ENCODE data around the gene ZNF30.
"Not testable (repeated sequence)": the region's sequence is repeated elsewhere in the genome, so short reads cannot be mapped to it uniquely, and the experiment has no call there.

Gene ZNF30

GRCh38 chr19:34960940-34961679 lies 34.4 kb downstream of the ZNF30 start:
- no peak for DNase-seq

DNA sequence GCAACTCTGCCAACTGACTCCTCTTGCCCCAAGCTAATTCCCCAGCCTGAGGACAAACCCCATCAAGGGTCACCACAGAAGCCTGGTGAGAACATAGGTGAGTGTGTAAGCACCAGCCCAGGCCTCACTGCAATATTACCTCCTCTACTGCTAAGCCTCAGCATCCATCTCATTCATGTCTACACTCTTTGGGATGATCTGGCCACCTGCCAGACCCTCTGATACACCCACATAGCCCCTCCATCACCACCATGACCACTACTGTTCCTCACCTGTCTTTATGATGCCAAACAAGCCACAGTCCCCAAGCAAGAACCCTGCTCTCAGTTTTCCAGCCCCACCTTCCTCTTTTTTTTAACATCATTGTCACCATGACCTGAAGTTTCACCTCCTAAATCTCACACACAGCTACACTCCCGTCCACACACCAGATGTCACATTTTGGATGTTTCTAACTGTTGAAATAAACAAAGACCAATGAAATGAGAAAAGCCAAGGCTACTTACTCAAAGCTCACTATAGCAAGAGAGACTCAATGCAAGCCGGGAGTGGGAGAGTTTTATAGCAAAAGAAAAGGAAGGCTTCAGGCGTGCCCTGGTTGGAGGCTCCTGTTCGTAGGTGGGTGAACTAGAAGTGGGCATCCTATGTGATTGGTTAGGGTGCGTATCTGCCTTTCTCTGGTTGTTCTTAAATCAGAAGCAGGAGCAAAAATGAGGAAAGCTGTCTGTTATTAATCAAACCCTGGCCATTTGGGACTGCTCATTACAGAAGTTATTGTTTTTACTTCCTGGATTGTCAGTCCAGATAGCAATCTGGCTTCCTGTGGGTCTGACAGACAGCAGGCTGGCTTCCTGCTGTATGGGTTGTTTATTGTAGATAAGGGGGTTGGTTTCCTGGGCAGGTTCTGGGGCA lies 35.3 kb downstream of the ZNF30 start:
- DNase-seq = no peak

DNA sequence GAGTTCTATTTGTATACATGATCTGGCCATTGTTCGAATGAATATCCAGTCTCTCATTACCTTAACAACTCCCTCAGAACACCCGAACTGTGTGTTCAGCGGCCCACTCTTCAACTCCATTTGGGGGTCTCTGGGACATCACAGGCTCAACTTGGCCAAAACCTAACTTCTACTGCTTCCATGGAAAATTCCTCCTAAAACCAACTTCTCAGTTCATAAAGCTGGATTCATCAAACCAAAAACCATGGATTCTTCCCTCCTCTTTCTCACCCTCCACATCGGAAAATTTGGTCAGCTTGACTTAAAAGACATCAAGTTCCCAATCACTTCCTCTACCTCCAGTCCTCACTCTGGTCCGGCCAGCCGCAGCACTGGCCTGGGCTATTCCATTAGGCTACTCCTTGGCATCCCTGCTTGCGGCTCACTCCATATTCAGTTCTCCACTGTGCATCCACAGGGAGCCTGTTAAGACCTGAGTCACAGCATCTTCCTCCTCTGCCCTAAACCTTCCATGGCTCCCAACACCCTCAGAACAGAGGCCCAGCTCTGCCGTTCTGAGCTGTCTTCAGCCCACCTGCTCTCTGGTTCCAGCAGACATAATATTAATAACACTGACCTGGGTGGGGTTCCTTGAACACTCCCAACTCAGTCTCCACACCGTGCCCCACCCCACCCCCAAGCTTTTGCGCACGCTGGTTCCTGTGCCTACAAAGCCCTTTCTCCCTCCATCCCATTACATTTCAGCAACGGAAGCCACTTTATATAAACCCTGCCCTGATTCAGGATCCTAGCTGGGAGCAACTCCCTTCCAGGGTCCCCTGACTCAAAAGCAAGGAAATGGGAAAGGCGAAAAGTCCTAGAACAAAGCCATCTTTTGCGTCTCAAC lies 36.2 kb downstream of the ZNF30 start:
- DNase-seq = peak in 2 of 14 donors; percentile 6 to 27

GRCh38 chr19:34963573-34964406 lies 37.1 kb downstream of the ZNF30 start, which contains the start of gene ZNF792:
Gene ZNF792 (minus strand): TSS chr19:34964229. CDS start chr19:34963662, 567 bp downstream.
- DNase-seq = peak in 9 of 14 donors; percentile 9 to 57 (median 32)

GRCh38 chr19:34964598-34964997 lies 37.9 kb downstream of the ZNF30 start:
- no peak for DNase-seq

GRCh38 chr19:34965505-34965904 lies 38.8 kb downstream of the ZNF30 start:
- not testable (repeated sequence) for DNase-seq

- no peak for DNase-seq
Observed at GRCh38 chr19:34967551-34967950, 40.8 kb downstream of the ZNF30 start.

DNA sequence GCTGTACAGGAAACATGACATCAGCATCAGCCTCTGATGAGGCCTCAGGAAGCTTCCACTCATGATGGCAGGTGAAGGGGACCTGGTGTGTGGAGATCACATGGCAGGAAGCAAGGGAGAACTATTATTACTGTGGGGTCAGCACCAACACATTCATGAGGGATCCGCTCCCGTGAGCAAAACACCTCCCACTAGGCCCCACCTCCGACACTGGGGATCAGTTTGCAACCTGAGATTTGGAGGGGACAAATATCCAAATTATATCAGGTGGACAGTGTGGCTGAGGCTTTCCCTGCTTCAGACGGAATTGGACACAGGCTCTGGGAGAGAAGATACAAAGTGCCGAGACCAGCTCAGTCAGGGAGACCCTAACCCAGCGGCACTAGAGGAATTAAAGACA lies 43.0 kb downstream of the ZNF30 start:
- DNase-seq = no peak

GRCh38 chr19:34970185-34970780 lies 43.6 kb downstream of the ZNF30 start:
- DNase-seq = not testable (repeated sequence)

GRCh38 chr19:34972163-34972705 lies 45.5 kb downstream of the ZNF30 start:
- DNase-seq = no peak

DNA sequence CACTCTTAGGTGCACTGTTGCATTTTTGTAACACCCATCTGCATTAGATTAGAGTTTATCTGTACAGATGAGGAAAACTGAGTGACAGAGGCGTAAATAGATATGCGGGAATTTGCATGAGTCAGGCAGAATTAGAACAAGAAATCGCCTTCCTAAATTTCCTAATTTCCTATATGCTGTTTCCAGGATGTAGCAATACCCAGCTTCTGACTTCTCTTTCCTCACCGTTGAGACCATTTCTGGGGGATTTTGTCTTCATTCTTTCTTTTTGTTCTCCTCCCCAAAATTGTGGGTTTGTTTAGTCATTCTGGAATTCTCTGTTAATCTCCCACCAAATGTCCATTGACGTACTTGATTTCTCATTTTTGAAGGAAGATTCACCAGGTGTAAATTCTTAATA lies 47.9 kb downstream of the ZNF30 start:
- no peak for DNase-seq

- no peak for DNase-seq
Observed at GRCh38 chr19:34975056-34975455, 48.4 kb downstream of the ZNF30 start.

- no peak for DNase-seq
Observed at GRCh38 chr19:34976611-34977010, 49.9 kb downstream of the ZNF30 start.

DNA sequence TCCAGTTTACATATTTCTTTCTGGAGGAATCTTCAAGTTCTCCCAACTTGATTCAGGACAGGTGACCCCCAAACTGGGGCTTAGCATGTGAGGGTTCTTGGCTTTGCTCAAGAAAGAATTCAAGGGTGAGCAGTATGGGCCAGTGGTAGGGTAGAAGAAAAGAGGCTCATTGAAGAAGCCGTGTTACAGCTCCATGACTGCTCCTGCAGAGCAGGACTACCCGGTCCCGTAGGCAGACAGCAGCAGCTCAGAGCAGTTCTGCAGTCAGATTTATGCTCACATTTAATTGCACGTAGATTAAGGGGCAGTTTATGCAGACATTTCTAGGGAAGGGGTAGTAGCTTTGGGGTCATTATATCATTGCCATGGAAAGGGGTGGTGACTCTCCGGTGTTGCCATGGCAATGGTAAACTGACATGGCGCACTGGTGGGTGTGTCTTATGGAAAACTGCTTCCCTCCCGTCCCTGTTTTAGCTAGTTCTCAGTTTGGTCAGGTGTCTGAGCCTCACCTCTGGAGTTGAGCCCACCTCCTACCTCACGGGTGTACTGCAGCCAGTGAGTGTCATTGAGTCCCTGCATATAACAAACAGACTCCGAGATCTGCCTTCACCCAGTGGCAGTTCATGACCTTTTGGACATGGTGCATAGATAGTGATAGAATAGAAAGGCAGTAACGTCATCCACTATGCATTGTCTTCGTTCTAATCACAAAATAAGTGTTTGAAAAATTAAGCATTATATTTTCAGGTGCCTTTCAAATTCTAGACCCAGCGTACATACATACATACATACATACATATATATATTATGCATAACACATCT lies 53.3 kb downstream of the ZNF30 start:
- no peak for DNase-seq

DNA sequence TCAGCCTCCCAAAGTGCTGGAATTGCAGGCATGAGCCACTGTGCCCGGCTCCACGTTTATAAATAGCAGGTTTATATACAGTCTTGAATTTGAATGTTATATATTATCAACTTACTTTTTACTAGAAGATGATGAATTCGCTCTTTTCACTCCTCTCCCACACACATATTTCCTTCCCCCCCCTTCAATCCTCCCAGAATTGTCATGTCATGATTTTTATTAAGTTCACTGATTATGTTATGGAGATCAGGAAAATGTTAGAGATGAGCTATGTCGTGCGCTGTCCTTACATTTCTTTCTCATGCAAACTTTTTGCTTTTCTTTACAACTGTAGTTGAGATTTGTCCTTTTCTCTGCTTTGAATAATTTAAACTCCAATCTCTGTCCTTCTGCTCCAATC lies 55.6 kb downstream of the ZNF30 start:
- DNase-seq = no peak

DNA sequence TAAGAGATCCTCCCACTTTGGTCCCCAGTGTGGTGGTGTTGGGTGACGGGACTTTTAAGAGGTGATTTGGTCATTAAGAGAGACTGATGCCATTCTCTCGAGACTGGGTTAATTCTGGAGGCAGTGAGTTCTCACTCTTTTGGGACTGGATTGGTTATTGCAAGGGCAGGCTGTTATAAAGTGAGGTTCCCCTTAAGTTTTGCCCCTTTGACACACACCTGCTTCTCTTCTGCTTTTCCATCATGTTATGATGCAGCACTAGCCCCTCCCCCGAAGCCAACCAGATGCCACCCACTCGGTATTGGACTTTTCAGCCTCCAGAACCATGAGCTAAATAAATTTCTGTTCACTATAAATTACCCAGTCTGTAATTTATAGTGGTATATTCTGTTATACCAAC lies 57.1 kb downstream of the ZNF30 start:
- DNase-seq = no peak

DNA sequence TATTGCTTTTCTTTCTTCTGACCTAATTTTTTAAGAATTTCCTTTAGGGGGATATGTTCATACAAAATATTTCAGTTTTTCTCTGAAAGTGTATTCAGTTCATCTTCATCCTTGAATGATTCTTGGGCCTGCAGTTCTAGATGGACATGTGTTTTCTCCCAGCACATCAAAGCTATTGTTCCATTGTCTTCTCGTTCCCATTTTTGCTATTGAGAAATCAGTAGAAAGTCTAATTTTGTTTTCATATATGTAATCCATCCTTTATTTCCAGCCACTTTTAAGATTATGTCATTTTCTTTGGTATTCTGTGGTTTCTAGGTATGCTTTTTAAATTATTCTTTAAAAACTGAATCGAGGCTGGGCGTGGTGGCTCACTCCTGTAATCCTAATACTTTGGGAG lies 57.6 kb downstream of the ZNF30 start:
- no peak for DNase-seq

GRCh38 chr19:34985249-34986022 lies 58.7 kb downstream of the ZNF30 start:
- DNase-seq = peak in 2 of 14 donors; percentile 17 to 91

DNA sequence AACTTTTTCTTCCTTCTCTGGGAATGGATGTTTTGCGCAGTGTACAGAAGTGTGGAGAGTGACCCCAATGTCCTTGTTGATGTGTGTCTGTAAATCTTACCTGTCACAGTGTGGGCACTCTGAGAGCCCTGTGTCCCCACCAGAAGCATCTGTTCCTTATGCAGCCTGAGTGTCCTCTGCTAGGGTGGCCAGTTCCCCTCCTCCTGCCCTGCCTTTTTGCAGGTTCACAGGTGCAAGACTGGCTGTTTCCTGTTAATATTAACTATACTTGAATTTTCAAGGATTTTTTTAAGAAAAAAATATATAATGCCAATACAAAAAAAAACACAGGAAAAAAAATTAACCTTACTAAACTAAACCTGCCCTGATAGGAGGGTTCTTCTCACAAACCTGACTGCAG lies 61.4 kb downstream of the ZNF30 start:
- DNase-seq = no peak

All from C1 segment of cervical spinal cord (tissue), 14 donors.